ENCODE results near the gene ERO1B.

DNA sequence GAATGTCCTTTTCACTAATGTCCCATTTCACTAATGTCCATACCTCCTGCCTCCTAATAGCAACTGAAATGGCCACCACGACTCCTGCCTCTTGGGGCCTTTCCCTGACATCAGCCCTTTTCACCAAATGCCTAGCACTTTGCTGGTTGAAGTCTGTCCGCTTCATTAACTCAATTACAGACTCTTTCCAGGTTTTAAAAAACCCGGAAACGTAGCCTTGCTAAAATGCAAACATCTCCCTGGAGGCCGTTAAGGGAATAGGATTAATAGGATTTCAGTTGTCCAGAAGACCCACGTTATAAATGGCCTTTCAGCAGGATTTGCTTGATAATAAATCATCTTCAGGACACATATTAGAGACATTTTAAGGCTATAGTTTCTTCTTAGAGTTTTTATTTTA lies 25.7 kb upstream of the ERO1B start:
- TF ChIP-seq, protein P1, sequence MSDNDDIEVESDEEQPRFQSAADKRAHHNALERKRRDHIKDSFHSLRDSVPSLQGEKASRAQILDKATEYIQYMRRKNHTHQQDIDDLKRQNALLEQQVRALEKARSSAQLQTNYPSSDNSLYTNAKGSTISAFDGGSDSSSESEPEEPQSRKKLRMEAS (IDR thresholded peaks at IDR 0.05; ENCODE audit: low read depth, low read length), result no peak
- TF ChIP-seq, protein P2, sequence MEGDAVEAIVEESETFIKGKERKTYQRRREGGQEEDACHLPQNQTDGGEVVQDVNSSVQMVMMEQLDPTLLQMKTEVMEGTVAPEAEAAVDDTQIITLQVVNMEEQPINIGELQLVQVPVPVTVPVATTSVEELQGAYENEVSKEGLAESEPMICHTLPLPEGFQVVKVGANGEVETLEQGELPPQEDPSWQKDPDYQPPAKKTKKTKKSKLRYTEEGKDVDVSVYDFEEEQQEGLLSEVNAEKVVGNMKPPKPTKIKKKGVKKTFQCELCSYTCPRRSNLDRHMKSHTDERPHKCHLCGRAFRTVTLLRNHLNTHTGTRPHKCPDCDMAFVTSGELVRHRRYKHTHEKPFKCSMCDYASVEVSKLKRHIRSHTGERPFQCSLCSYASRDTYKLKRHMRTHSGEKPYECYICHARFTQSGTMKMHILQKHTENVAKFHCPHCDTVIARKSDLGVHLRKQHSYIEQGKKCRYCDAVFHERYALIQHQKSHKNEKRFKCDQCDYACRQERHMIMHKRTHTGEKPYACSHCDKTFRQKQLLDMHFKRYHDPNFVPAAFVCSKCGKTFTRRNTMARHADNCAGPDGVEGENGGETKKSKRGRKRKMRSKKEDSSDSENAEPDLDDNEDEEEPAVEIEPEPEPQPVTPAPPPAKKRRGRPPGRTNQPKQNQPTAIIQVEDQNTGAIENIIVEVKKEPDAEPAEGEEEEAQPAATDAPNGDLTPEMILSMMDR (IDR thresholded peaks at IDR 0.05; ENCODE audit: low read depth, low read length), result no peak
